H7 (cell line): ENCODE measurements around the gene GMNN. TPM values are rescaled to one million over a fixed set of nuclear protein-coding genes. Genes with fewer than 3 reads are reported as not detected.
A peak's percentile ranks its signal among the peaks of the same experiment; 100 is the strongest.
"Not testable (repeated sequence)": the region's sequence is repeated elsewhere in the genome, so short reads cannot be mapped to it uniquely, and the experiment has no call there.

Source experiments
- DNase-seq: peaks from one replicate; pipeline ENCODE4 v3.0.0; 2012
- H3K27me3 ChIP-seq: 2 replicates; pipeline ENCODE4 v1.6.0; 2011; ENCODE audit warnings: mild to moderate bottlenecking, low read length; ENCODE audit not compliant: control insufficient read depth, insufficient read depth
- H3K36me3 ChIP-seq: replicated peaks from 2 replicates; pipeline ENCODE4 v1.5.1; 2011; ENCODE audit warnings: low read length; ENCODE audit not compliant: control insufficient read depth, insufficient read depth
- H3K4me3 ChIP-seq: 2 replicates; pipeline ENCODE4 v1.5.1; 2011; ENCODE audit warnings: low read depth, mild to moderate bottlenecking, control low read depth, low read length, moderate library complexity; ENCODE audit not compliant: insufficient read depth
- total RNA-seq: library from RNA; depleted of rRNA; stranded (reverse); fragments of >200 nt; shearing (Covaris generic); gene quantifications from 2 replicates; pipeline ENCODE4 v1.2.3, GENCODE V29; 2014

The GMNN gene
- total RNA-seq, 1 experiment from 2014 or later, result 75.3 TPM

- no peak for DNase-seq
Observed at GRCh38 chr6:24752917-24753492, 21.7 kb upstream of the GMNN start.

GRCh38 chr6:24753545-24753944, 21.2 kb upstream of the GMNN start:
- no peaks in the 10 kb centered on the region for H3K27me3 ChIP-seq
- no peak for DNase-seq
- no peaks in the 10 kb centered on the region for H3K36me3 ChIP-seq
- no peak overlapping the region for H3K4me3 ChIP-seq

More at GRCh38 chr6:24752917-24753492, 21.7 kb upstream of the GMNN start:
- Histone ChIP-seq H3K4me3 (no peak overlapping the region), H3K27me3 (no peaks in the 10 kb centered on the region), H3K36me3 (no peaks in the 10 kb centered on the region)

GRCh38 chr6:24754378-24754777, 20.4 kb upstream of the GMNN start:
- H3K27me3 ChIP-seq, H3K36me3 ChIP-seq, H3K4me3 ChIP-seq, DNase-seq: not testable (repeated sequence)

GRCh38 chr6:24755279-24755678, 19.5 kb upstream of the GMNN start:
- no peak overlapping the region for H3K4me3 ChIP-seq

GRCh38 chr6:24757611-24758010, 17.1 kb upstream of the GMNN start:
- no peak for DNase-seq
- Histone ChIP-seq H3K4me3 (no peak overlapping the region), H3K36me3 (no peaks in the 10 kb centered on the region), H3K27me3 (no peaks in the 10 kb centered on the region)

More at GRCh38 chr6:24755279-24755678, 19.5 kb upstream of the GMNN start:
- no peaks in the 10 kb centered on the region for H3K36me3 ChIP-seq
- no peaks in the 10 kb centered on the region for H3K27me3 ChIP-seq
- no peak for DNase-seq

GRCh38 chr6:24759718-24760117, 15.0 kb upstream of the GMNN start:
- no peak for DNase-seq
- no peaks in the 10 kb centered on the region for H3K36me3 ChIP-seq

GRCh38 chr6:24760210-24760609, 14.5 kb upstream of the GMNN start:
- Histone ChIP-seq H3K36me3 (no peaks in the 10 kb centered on the region), H3K27me3 (no peaks in the 10 kb centered on the region), H3K4me3 (no peak overlapping the region)
- DNase-seq, result no peak

More at GRCh38 chr6:24759718-24760117, 15.0 kb upstream of the GMNN start:
- Histone ChIP-seq H3K4me3 (no peak overlapping the region), H3K27me3 (no peaks in the 10 kb centered on the region)

- Histone ChIP-seq H3K36me3 (no peaks in the 10 kb centered on the region), H3K27me3 (no peaks in the 10 kb centered on the region)
- DNase-seq, result peak; percentile 76
Observed at GRCh38 chr6:24761193-24761835, 13.4 kb upstream of the GMNN start.

GRCh38 chr6:24761851-24762250, 12.9 kb upstream of the GMNN start:
- Histone ChIP-seq H3K4me3 (no peak overlapping the region), H3K36me3 (no peaks in the 10 kb centered on the region), H3K27me3 (no peaks in the 10 kb centered on the region)
- no peak for DNase-seq

More at GRCh38 chr6:24761193-24761835, 13.4 kb upstream of the GMNN start:
- H3K4me3 ChIP-seq, result no peak overlapping the region

GRCh38 chr6:24763578-24763977, 11.2 kb upstream of the GMNN start:
- DNase-seq, result no peak
- Histone ChIP-seq H3K4me3 (no peak overlapping the region), H3K27me3 (no peaks in the 10 kb centered on the region), H3K36me3 (no peaks in the 10 kb centered on the region)

- H3K27me3 ChIP-seq, DNase-seq, H3K4me3 ChIP-seq, H3K36me3 ChIP-seq: not testable (repeated sequence)
Observed at GRCh38 chr6:24764833-24765828, 9.6 kb upstream of the GMNN start.

- H3K27me3 ChIP-seq, H3K36me3 ChIP-seq, H3K4me3 ChIP-seq, DNase-seq: not testable (repeated sequence)
Observed at GRCh38 chr6:24765968-24766367, 8.8 kb upstream of the GMNN start.

- H3K36me3 ChIP-seq, result no peaks in the 10 kb centered on the region
- peak; percentile 33 for DNase-seq
- no peak overlapping the region for H3K4me3 ChIP-seq
- no peaks in the 10 kb centered on the region for H3K27me3 ChIP-seq
Observed at GRCh38 chr6:24766680-24767462, 7.9 kb upstream of the GMNN start.

- no peaks in the 10 kb centered on the region for H3K36me3 ChIP-seq
- H3K4me3 ChIP-seq, result no peak overlapping the region
- H3K27me3 ChIP-seq, result no peaks in the 10 kb centered on the region
- DNase-seq, result no peak
Observed at GRCh38 chr6:24768361-24768760, 6.4 kb upstream of the GMNN start.
